Gastrocnemius medialis (tissue), 4 donors: ENCODE results near the gene ITPK1.

Source experiments
- POLR2A ChIP-seq, 2 donors: fragments of 450-650 bp; IDR thresholded peaks; one replicate each; pipeline ENCODE4 v1.6.1; 2017; ENCODE audit warnings: antibody characterized with exemption in 2 of 2, mild to moderate bottlenecking in 2 of 2, moderate library complexity in 2 of 2
- TF ChIP-seq, protein P1 (sequence below), 5 experiments: fragments of 450-650 bp in 3 of 5; fragments of 200-600 bp in 2 of 5; sonication (generic) in 2 of 5; IDR thresholded peaks in 4 of 5; conservative IDR thresholded peaks in 1 of 5; 1 replicate in 4 of 5; 2 replicates in 1 of 5; pipeline ENCODE4 v1.5.1; 2016 to 2019; ENCODE audit warnings: antibody characterized with exemption in 5 of 5, mild to moderate bottlenecking in 3 of 5, moderate library complexity in 3 of 5

DNA sequence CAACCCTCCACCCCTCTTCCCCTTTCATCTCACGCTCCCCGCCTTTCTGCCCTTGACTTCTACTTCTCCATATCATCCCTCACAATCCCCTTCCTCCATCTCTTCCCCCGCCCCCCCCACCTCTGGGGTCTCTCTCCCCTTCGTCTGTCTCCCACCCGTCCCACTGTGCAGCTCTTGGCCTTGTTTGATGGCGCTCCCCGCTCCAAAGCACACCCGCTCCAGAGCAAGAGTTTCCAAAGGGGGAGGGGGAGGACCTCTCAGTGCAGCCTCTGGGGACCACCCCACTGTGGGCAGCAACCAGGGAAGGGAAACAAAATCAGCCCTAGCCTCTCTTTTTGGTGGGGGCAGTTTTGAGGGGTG, 192.0 kb downstream of the ITPK1 start:
- TF ChIP-seq POLR2A (IDR thresholded peaks at IDR 0.05): no peak
- TF ChIP-seq, protein P1, sequence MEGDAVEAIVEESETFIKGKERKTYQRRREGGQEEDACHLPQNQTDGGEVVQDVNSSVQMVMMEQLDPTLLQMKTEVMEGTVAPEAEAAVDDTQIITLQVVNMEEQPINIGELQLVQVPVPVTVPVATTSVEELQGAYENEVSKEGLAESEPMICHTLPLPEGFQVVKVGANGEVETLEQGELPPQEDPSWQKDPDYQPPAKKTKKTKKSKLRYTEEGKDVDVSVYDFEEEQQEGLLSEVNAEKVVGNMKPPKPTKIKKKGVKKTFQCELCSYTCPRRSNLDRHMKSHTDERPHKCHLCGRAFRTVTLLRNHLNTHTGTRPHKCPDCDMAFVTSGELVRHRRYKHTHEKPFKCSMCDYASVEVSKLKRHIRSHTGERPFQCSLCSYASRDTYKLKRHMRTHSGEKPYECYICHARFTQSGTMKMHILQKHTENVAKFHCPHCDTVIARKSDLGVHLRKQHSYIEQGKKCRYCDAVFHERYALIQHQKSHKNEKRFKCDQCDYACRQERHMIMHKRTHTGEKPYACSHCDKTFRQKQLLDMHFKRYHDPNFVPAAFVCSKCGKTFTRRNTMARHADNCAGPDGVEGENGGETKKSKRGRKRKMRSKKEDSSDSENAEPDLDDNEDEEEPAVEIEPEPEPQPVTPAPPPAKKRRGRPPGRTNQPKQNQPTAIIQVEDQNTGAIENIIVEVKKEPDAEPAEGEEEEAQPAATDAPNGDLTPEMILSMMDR (IDR thresholded peaks at IDR 0.05 in 4 of 5, conservative IDR thresholded peaks at IDR 0.05 in 1 of 5): no peak
